ENCODE data around the gene KCNK2.
"Not testable (repeated sequence)": the region's sequence is repeated elsewhere in the genome, so short reads cannot be mapped to it uniquely, and the experiment has no call there.

KCNK2 gene

GRCh38 chr1:215147024-215147423 is 64.5 kb downstream of the KCNK2 start:
- no peak for DNase-seq (ENCODE audit: low spot score)

GRCh38 chr1:215151841-215152549 is 69.5 kb downstream of the KCNK2 start:
- no peak for DNase-seq (ENCODE audit: low spot score)
- no peak for FAIRE-seq

More at GRCh38 chr1:215147024-215147423, 64.5 kb downstream of the KCNK2 start:
- FAIRE-seq, result no peak

GRCh38 chr1:215156232-215156631 is 73.7 kb downstream of the KCNK2 start:
- DNase-seq (ENCODE audit: low spot score), result no peak
- FAIRE-seq, result no peak

GRCh38 chr1:215160351-215160750 is 77.8 kb downstream of the KCNK2 start:
- FAIRE-seq (no peak), DNase-seq (ENCODE audit: low spot score) (no peak)

- DNase-seq (ENCODE audit: low spot score); FAIRE-seq: not testable (repeated sequence)
Observed at GRCh38 chr1:215163144-215163543, 80.6 kb downstream of the KCNK2 start.

GRCh38 chr1:215166886-215167285 is 84.3 kb downstream of the KCNK2 start:
- DNase-seq (ENCODE audit: low spot score), result no peak
- no peak for FAIRE-seq

- DNase-seq (ENCODE audit: low spot score), result no peak
- no peak for FAIRE-seq
Observed at GRCh38 chr1:215181518-215181917, 99.0 kb downstream of the KCNK2 start.

- FAIRE-seq (no peak), DNase-seq (ENCODE audit: low spot score) (no peak)
Observed at GRCh38 chr1:215185067-215185620, 102.6 kb downstream of the KCNK2 start.

- DNase-seq (ENCODE audit: low spot score), result no peak
- no peak for FAIRE-seq
Observed at GRCh38 chr1:215188302-215188950, 105.9 kb downstream of the KCNK2 start.

GRCh38 chr1:215192306-215192705 is 109.8 kb downstream of the KCNK2 start:
- no peak for FAIRE-seq
- DNase-seq (ENCODE audit: low spot score), result no peak

- FAIRE-seq (no peak), DNase-seq (ENCODE audit: low spot score) (no peak)
Observed at GRCh38 chr1:215198021-215198420, 115.5 kb downstream of the KCNK2 start.

- DNase-seq (ENCODE audit: low spot score) (no peak), FAIRE-seq (no peak)
Observed at GRCh38 chr1:215200121-215200520, 117.6 kb downstream of the KCNK2 start.

GRCh38 chr1:215201283-215201682 is 118.7 kb downstream of the KCNK2 start:
- DNase-seq (ENCODE audit: low spot score) (no peak), FAIRE-seq (no peak)

- no peak for FAIRE-seq
Observed at GRCh38 chr1:215202868-215203267, 120.3 kb downstream of the KCNK2 start.

GRCh38 chr1:215210167-215210566 is 127.6 kb downstream of the KCNK2 start:
- no peak for FAIRE-seq

More at GRCh38 chr1:215202868-215203267, 120.3 kb downstream of the KCNK2 start:
- no peak for DNase-seq (ENCODE audit: low spot score)

GRCh38 chr1:215215846-215216245 is 133.3 kb downstream of the KCNK2 start:
- FAIRE-seq, result no peak

More at GRCh38 chr1:215210167-215210566, 127.6 kb downstream of the KCNK2 start:
- no peak for DNase-seq (ENCODE audit: low spot score)

GRCh38 chr1:215219372-215219771 is 136.8 kb downstream of the KCNK2 start:
- DNase-seq (ENCODE audit: low spot score), result no peak
- no peak for FAIRE-seq

More at GRCh38 chr1:215215846-215216245, 133.3 kb downstream of the KCNK2 start:
- no peak for DNase-seq (ENCODE audit: low spot score)

- FAIRE-seq, result no peak
- DNase-seq (ENCODE audit: low spot score), result no peak
Observed at GRCh38 chr1:215220346-215220745, 137.8 kb downstream of the KCNK2 start.

GRCh38 chr1:215226757-215227156 is 144.2 kb downstream of the KCNK2 start:
- no peak for FAIRE-seq

GRCh38 chr1:215228193-215228592 is 145.7 kb downstream of the KCNK2 start:
- FAIRE-seq (no peak), DNase-seq (ENCODE audit: low spot score) (no peak)

More at GRCh38 chr1:215226757-215227156, 144.2 kb downstream of the KCNK2 start:
- no peak for DNase-seq (ENCODE audit: low spot score)

- DNase-seq (ENCODE audit: low spot score) (no peak), FAIRE-seq (no peak)
Observed at GRCh38 chr1:215241451-215241850, 158.9 kb downstream of the KCNK2 start.

GRCh38 chr1:215243345-215244054 is 161.0 kb downstream of the KCNK2 start:
- DNase-seq (ENCODE audit: low spot score), result no peak
- no peak for FAIRE-seq

All from urothelium cell line (cell line).